NCI-H1092 (cell line): ENCODE results near the gene PYDC2.

ENCODE experiments used
- DNase-seq: peaks from one replicate; lab custom pipeline; 2025; lab: John Stamatoyannopoulos, UW

The PYDC2 gene

GRCh38 chr3:191461113-191461595 is at the start of gene PYDC2:
Gene PYDC2 (plus strand): TSS chr3:191461163. CDS start chr3:191461163, 0 bp downstream.
- DNase-seq, result no peak

- DNase-seq, result no peak
Observed at GRCh38 chr3:191412759-191413158, 48.2 kb upstream of the PYDC2 start.

DNA sequence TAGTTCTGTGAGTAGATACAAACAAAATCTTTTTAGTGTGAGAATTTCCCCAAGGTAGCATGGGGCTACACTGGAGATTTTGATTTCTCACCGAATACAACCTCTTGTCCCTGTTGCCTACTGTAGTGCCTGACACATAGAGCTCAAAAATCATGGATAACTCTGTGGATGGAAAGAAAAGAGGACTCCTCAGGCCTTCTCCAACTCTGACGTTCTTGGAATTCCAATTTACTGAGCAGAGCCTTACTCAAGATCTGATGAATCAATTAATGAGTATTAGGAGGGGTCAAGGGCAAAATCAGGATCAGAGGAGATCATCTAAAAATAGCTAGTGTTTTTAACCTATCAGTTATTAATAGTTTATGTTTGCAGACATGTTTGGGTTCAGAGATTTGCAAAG is 46.7 kb upstream of the PYDC2 start:
- no peak for DNase-seq

DNA sequence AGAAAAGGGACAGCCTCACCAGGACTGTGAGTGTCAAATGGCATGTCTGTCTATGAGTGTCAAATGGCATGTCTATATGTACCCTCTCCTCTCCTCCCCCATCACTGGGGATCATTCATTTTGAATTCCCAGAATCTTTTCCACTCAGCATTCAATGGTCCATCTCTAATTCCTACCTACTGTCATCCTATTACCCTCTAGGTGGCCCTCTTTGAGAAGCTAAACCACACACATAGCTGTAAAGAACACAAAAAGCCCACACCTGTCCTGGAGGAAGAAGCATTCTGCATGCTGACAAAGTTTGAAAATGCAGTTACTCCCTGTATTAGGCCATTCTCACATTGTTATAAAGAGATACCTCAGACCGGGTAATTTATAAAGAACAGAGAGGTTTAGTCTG is 46.2 kb upstream of the PYDC2 start:
- DNase-seq, result no peak

- DNase-seq, result no peak
Observed at GRCh38 chr3:191415566-191415965, 45.4 kb upstream of the PYDC2 start.

GRCh38 chr3:191417457-191417729 is 43.6 kb upstream of the PYDC2 start:
- no peak for DNase-seq

GRCh38 chr3:191420771-191421170 is 40.2 kb upstream of the PYDC2 start:
- DNase-seq, result no peak

DNA sequence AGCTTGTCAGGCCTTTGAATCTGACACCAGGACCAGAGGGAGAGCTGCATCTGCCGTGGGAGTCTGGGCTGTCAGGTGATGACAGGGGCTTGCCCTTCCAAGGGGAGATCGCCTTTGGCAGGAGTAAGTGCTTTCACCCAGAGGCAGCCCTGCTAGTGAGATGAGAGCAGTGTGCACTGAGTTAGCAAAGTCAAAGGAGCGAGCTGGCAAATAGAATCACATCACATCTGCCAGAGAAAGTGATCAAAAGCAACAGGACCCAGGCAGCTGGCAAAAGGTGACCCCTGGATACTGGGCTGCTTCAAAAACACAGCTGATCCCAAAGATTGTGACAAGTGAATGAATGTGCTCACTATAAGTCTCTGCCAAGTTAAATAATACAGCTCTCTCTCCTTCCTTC is 36.1 kb upstream of the PYDC2 start:
- no peak for DNase-seq

DNA sequence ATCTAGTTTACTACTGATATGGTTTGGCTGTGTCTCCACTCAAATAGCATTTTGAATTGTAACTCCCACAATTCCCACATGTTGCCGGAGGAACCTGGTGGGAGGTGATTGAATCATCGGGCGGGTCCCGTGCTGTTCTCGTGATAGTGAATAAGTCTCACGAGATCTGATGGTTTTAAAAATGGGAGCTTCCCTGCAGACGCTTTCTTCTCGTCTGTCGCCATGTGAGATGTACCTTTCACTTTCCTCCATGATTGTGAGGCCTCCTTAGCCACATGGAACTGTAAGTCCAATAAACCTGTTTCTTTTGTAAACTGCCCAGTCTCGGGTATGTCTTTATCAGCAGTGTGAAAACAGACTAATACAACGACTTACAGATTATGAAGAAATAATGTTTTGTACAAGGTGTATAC is 35.6 kb upstream of the PYDC2 start:
- no peak for DNase-seq

- no peak for DNase-seq
Observed at GRCh38 chr3:191426311-191426710, 34.7 kb upstream of the PYDC2 start.

DNA sequence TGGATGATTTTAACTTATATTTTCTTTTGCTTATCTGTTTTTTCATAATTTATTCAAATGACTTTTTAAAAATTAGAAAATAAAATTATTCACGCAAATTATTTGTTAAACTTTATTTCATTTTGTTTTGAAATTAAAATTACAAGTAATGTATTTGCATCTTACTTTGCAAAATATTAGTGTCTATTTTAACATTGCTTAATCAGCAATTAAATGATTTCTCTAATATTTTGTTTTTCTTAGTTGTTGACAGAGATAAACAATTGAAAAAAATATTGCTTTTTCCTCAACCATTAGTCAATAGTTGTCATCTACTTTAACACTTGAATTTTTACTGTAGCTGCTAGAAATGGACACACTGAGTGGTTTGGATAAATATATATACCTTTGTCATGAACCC is 32.8 kb upstream of the PYDC2 start:
- no peak for DNase-seq

DNA sequence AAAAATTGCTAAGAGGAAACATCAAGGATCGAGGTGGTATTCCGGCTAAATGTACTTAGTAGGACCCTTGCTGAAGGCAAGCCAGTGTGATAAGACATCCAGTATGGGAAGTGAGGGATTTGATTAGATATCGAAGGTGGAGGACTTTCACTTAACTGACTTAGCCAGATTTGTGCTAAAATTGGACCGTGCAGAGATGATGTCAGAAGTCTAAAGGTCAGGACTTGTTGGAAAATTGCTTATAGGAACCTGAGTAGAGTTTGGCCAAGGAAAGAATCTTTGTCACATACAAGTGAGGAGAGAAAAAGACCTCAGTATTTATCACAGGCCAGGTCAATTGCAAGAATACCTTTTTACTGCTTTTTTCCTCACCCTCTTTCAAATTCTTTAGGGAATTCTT is 30.9 kb upstream of the PYDC2 start:
- no peak for DNase-seq

DNA sequence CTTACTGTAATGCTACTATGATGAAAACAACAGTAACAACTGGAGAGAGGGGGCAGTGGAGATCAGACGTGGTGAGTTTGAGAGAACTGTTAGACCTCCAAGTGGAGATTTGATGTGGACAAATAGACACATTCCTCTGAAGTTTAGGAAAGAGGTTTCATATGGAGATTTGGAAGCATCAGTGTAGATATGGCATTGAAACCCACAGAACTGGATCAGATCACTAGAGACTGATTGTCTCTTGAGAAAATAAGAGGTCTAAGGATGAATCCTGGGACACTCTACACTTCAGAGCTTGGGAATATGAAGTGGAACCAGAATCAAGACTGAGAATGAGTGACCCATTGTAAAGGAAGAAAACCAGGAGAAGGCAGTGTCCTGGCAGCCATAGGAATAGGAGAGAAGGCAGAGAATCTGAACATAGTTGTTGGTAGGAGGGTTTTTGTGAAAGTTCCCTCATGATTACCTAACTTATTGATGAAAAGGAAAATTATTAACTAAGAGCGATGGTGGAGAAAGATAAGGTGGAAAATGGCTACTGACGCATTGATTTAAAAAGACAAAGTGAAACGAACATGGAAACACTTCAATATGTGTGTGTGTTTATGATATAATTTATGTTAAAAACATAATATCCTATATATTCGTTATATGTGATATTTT is 29.7 kb upstream of the PYDC2 start:
- no peak for DNase-seq

GRCh38 chr3:191432162-191432561 is 28.8 kb upstream of the PYDC2 start:
- DNase-seq, result no peak

DNA sequence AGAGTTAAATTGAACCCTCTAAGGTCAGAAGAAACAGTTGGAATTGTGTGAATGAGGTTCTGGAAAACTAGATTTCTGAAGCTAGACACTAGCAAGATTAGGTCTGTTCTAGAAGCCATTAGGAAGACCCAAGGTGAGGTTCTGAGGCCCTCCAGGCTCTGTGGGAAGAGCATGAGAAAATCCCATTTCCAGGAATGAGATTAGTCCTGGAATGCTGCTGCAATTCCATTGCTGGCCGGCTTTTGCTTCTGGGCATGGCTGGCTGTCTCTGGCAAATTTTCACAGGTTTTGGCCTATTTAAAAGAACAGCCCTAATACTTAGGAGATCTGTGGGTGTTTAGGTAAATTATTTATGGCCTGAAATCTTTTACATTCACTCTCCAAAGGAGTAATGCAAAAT is 26.9 kb upstream of the PYDC2 start:
- DNase-seq, result no peak

GRCh38 chr3:191435981-191436380 is 25.0 kb upstream of the PYDC2 start:
- no peak for DNase-seq

DNA sequence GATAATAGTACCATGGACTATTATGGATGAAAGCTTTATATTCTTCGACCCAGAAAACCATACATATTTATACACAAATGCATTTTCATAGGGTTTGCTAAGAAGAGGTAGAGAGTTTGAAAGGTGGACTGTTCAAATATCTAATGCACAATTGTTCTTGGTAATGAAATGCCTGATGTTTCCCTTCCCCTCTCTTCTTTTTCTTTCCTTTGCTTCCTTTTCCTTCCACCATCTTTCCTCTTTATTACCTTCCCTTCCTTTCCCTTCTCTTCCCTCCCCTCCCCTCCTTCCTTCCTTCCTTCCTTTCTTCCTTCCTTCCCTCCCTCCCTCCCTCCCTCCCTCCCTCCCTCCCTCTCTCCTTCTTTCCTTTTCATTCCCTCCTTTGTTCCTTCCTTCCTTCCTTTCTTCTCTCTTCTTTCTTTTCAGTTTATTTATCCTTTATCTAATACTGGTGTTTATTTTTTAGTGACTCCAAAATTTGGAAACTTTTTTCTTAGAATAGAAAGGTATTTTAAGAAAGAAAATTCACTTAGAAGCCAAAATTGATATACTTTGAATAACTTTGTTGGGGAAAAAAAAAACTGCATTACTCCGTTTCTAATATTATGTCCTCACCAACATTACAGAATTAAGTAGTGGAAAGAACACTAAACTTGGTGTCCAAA is 22.7 kb upstream of the PYDC2 start:
- no peak for DNase-seq

DNA sequence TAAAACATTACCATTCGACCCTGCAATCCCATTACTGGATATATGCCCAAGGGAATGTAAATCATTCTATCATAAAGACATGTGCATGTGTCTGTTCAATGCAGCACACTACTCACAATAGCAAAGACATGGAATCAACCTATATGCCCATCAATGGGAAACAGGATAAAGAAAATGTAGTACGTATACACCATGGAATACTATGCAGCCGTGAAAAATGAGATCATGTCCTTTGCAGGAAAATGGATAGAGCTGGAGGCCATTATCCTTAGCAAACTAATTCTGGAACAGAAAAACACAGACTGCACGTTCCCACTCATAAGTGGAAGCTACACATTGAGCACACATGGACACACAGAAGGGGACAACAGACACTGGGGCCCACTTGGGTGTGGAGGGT is 20.4 kb upstream of the PYDC2 start:
- DNase-seq, result no peak

DNA sequence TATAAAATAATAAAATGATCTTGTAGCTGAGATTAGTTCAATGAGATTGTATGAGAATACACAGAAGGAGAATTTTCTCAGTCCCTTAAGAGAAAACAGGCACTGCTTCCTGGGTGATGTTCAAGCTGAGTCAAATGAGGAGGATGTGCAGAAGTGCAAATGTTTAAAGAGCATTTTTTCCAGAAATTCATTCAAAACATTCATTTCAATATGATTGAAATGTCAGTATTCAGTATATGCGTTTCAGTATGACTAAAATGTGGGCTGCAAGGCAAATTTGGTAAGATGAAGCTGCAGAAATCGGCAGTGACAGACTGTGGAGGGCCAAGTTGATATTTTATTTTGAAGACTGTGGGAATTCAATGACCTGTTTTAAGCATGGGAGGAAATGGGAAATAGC is 19.3 kb upstream of the PYDC2 start:
- no peak for DNase-seq

DNA sequence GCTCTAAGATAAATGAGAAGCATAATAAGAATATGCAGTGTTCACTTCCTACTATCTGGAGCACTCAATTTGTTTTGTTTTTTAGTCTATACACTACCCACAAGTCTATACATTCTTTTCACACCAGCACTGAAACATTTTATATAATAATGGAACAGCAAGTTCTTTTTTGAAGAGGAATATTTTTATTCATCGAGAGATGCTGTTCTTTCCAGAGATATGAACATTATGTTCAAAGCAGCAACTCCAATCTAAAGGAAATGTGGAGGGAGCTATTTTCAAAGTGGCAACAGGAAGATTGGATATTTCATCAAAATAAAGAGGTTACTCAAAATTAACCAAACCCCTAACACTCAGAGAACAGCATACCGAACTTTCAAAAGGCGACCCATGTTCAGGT is 16.4 kb upstream of the PYDC2 start:
- DNase-seq, result no peak

DNA sequence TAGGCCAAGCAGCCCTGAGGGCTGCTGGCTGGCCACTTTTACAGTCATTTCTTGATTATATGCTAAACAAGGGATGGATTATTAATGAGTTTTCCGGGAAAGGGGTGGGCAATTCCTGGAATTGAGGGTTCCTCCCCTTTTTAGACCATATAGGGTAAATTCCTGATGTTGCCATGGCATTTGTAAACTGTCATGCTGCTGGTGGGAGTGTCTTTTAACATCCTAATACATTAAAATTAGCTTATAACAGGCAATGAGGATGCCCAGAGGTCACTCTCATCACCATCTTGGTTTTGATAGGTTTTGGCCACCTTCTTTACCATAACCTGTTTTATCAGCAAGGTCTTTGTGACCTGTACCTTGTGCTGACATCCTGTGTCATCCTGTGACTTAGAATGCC is 11.7 kb upstream of the PYDC2 start:
- DNase-seq, result no peak

DNA sequence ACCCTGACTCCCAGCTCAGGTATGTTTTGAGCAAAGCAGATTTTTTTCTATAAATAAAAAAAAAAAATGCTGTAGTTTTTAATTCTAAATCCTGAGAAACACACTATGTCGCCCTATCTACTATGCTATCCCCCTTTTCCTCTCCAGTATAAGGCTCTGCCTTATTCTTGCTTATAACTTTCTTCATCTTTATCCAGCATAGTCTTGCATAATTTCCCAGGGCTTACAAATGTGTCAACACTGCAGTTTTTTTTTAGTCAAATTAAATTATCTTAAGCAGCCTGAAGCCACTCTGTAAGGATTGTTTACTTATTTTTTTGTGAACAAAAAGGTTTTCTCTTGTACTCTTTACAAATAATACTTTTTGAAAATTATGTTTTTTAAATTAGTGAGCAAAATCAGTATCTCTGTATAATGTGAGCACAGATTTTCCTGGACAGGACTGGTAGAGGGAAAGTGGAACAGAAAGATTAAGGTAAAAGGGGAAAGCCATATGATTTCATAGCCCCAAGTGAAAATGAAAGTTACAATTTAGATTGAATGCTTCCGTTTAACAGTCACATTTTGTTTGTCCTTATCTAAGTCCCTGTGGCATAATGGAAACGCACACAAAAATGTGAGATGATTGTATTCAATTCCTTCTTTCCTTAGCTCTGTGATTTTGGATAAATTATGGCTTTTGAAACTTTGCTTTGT is 5.6 kb upstream of the PYDC2 start:
- no peak for DNase-seq

DNA sequence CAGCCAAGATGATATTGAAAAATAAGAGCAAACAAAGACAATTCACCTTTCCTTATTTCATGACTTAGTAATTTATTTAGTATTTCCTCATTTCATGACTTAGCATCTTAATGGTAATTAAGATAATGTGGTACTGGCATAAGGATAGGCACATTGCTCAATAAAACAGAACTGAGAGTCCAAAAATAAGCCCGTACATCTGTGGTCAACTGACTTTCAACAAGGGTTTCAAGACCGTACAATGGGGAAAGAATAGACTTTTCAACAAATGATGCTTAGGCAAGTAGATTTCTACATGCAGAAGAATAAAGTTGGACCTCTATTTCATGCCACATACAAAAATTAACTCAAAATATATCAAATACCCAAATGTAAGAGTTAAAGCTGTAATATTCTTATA is 603 bp upstream of the PYDC2 start:
- no peak for DNase-seq

GRCh38 chr3:191470080-191470479 is 9.1 kb downstream of the PYDC2 start:
- no peak for DNase-seq
